OCI-LY7 (cell line): Measurements from ENCODE around the gene ZBTB47.

Experiments used
- CTCF ChIP-seq: fragments of 200-600 bp; sonication (generic); conservative IDR thresholded peaks from 2 replicates; pipeline ENCODE4 v1.5.1; 2014; ENCODE audit warnings: mild to moderate bottlenecking, antibody characterized with exemption, low read length, moderate library complexity, mixed read lengths
- EZH2phosphoT487 ChIP-seq: fragments of 200-600 bp; sonication (generic); IDR thresholded peaks from 2 replicates; pipeline ENCODE4 v1.6.1; 2018; ENCODE audit warnings: low read depth, borderline replicate concordance, mild to moderate bottlenecking, mixed run types, antibody characterized with exemption, low read length, moderate library complexity, mixed read lengths

- TF ChIP-seq CTCF (no peak), EZH2phosphoT487 (no peak)
Observed at GRCh38 chr3:42706721-42707619, 53.5 kb downstream of the ZBTB47 start.
